GM23338 (cell line): ENCODE results near the gene C14orf93. TPM values are rescaled to one million over a fixed set of nuclear protein-coding genes. Genes with fewer than 3 reads are reported as not detected.

ENCODE experiments used
- ATAC-seq: fragments of 200-7000 bp; cut with Tn5 transposase; 3 replicates; pipeline ENCODE4 v1.9.1; 2020
- DNase-seq: peaks from one replicate; pipeline ENCODE4 v3.0.0-alpha.2; 2015; ENCODE audit warnings: low spot score
- H2AFZ ChIP-seq: fragments of 200-600 bp; sonication (generic); 2 replicates; pipeline ENCODE4 v1.8.0; 2016; ENCODE audit warnings: antibody characterized with exemption, mild to moderate bottlenecking, moderate library complexity
- H3F3A ChIP-seq: fragments of 200-600 bp; sonication (generic); replicated peaks from 2 replicates; pipeline ENCODE4 v1.8.0; 2017; ENCODE audit warnings: antibody characterized with exemption, mixed run types, low read depth
- H3K27ac ChIP-seq: fragments of 200-600 bp; sonication (generic); 2 replicates; pipeline ENCODE4 v1.6.1; 2016; ENCODE audit warnings: low read depth
- H3K27me3 ChIP-seq: fragments of 200-600 bp; sonication (generic); 2 replicates; pipeline ENCODE4 v1.8.0; 2016; ENCODE audit warnings: mild to moderate bottlenecking, mixed run types, moderate library complexity; ENCODE audit not compliant: insufficient read depth
- H3K36me3 ChIP-seq: fragments of 200-600 bp; sonication (generic); 2 replicates; pipeline ENCODE4 v1.8.0; 2016; ENCODE audit warnings: mild to moderate bottlenecking; ENCODE audit not compliant: insufficient read depth
- H3K4me1 ChIP-seq: fragments of 200-600 bp; sonication (generic); 2 replicates; pipeline ENCODE4 v1.8.0; 2016; ENCODE audit warnings: mild to moderate bottlenecking, moderate library complexity; ENCODE audit not compliant: insufficient read depth
- H3K4me2 ChIP-seq: fragments of 200-600 bp; sonication (generic); 2 replicates; pipeline ENCODE4 v1.7.1; 2017; ENCODE audit warnings: mixed run types
- H3K4me3 ChIP-seq: fragments of 200-600 bp; sonication (generic); 2 replicates; pipeline ENCODE4 v1.6.1; 2016; ENCODE audit warnings: mixed run types
- H3K79me2 ChIP-seq: fragments of 200-600 bp; sonication (generic); replicated peaks from 2 replicates; pipeline ENCODE4 v1.8.0; 2017; ENCODE audit warnings: mild to moderate bottlenecking; ENCODE audit not compliant: insufficient read depth
- H3K9me2 ChIP-seq: fragments of 200-600 bp; sonication (generic); 2 replicates; pipeline ENCODE4 v1.8.0; 2017; ENCODE audit not compliant: insufficient read depth
- H4K20me1 ChIP-seq: fragments of 200-600 bp; sonication (generic); replicated peaks from 2 replicates; pipeline ENCODE4 v1.8.0; 2017; ENCODE audit warnings: mild to moderate bottlenecking; ENCODE audit not compliant: insufficient read depth
- H3K27ac Mint-ChIP-seq: 2 replicates; pipeline ENCODE4 v1.8.0; 2020; ENCODE audit warnings: inconsistent platforms, mild to moderate bottlenecking, moderate library complexity, mixed read lengths
- H3K27me3 Mint-ChIP-seq: 3 replicates; pipeline ENCODE4 v1.8.0; 2022; ENCODE audit warnings: low read depth, mild to moderate bottlenecking, moderate library complexity, mixed read lengths, inconsistent platforms; ENCODE audit not compliant: insufficient read depth, poor library complexity
- H3K36me3 Mint-ChIP-seq: 3 replicates; pipeline ENCODE4 v1.8.0; 2021; ENCODE audit warnings: low read depth, mild to moderate bottlenecking, inconsistent platforms, moderate library complexity, mixed read lengths
- H3K4me1 Mint-ChIP-seq: 3 replicates; pipeline ENCODE4 v1.8.0; 2020; ENCODE audit warnings: mild to moderate bottlenecking, inconsistent platforms, mixed read lengths
- H3K4me3 Mint-ChIP-seq: 3 replicates; pipeline ENCODE4 v1.8.0; 2021; ENCODE audit warnings: moderate library complexity, mild to moderate bottlenecking, inconsistent platforms, mixed read lengths
- H3K9me3 Mint-ChIP-seq: 3 replicates; pipeline ENCODE4 v1.8.0; 2020; ENCODE audit warnings: moderate library complexity, mild to moderate bottlenecking, inconsistent platforms, mixed read lengths
- CREB1 ChIP-seq: fragments of 250-450 bp; sonication (Bioruptor Pico); IDR thresholded peaks from 2 replicates; pipeline ENCODE4 v1.5.0; 2020; ENCODE audit warnings: low read depth, mild to moderate bottlenecking, moderate library complexity
- ETS1 ChIP-seq: IDR thresholded peaks from 2 replicates; pipeline ENCODE4 v1.6.1; 2016; ENCODE audit warnings: antibody characterized with exemption
- EZH2 ChIP-seq: fragments of 200-600 bp; sonication (generic); IDR thresholded peaks from one replicate; pipeline ENCODE4 v1.8.0; 2017; ENCODE audit warnings: antibody characterized with exemption, mild to moderate bottlenecking, low read depth; ENCODE audit not compliant: unreplicated experiment
- EZH2phosphoT487 ChIP-seq: fragments of 200-600 bp; sonication (generic); IDR thresholded peaks from one replicate; pipeline ENCODE4 v1.8.1; 2018; ENCODE audit warnings: antibody characterized with exemption; ENCODE audit not compliant: unreplicated experiment
- JUNB ChIP-seq: IDR thresholded peaks from one replicate; pipeline ENCODE4 v1.6.1; 2016; ENCODE audit warnings: antibody characterized with exemption; ENCODE audit not compliant: unreplicated experiment
- POLR2AphosphoS5 ChIP-seq: IDR thresholded peaks from 2 replicates; pipeline ENCODE4 v1.6.1; 2016; ENCODE audit warnings: antibody characterized with exemption, low read depth
- ZNF331 ChIP-seq: fragments of 250-450 bp; sonication (Bioruptor Pico); IDR thresholded peaks from 2 replicates; pipeline ENCODE4 v1.5.0; 2020; ENCODE audit warnings: low read depth, mild to moderate bottlenecking, moderate library complexity
- ZNF462 ChIP-seq: fragments of 250-450 bp; sonication (Bioruptor Pico); IDR thresholded peaks from 2 replicates; pipeline ENCODE4 v1.5.0; 2020; ENCODE audit warnings: mild to moderate bottlenecking, moderate library complexity
- polyA plus RNA-seq: library from polyadenylated mRNA; unstranded; fragments of >200 nt; fragmentation: Nextera tagmentation; extraction: Ambion mirVana; gene quantifications from 2 replicates; pipeline ENCODE4 v1.2.1, GENCODE V29; 2016
- total RNA-seq: library from RNA; depleted of rRNA; stranded (reverse); fragments of >200 nt; shearing (Covaris generic); gene quantifications from 2 replicates; pipeline ENCODE4 v1.2.3, GENCODE V29; 2014
- TF ChIP-seq, protein P1 (sequence below): IDR thresholded peaks from one replicate; pipeline ENCODE4 v1.6.1; 2018; ENCODE audit warnings: antibody characterized with exemption; ENCODE audit not compliant: unreplicated experiment

C14orf93 gene
- total and polyA plus RNA-seq, 2 experiments from 2014 or later: 3.5 to 11.7 TPM

GRCh38 chr14:23028799-23029198 lies 18.9 kb upstream of the C14orf93 start:
- Mint-ChIP-seq H3K4me1 (peaks cover 26% of the 10 kb centered on the region), H3K27ac (no peak overlapping the region), H3K36me3 (peaks cover 76% of the 10 kb centered on the region), H3K27me3 (no peaks in the 10 kb centered on the region), H3K9me3 (no peaks in the 10 kb centered on the region), H3K4me3 (no peak overlapping the region)
- Histone ChIP-seq H3K79me2 (peaks cover 50% of the 10 kb centered on the region), H2AFZ (no peak overlapping the region), H3K4me2 (no peak overlapping the region), H3F3A (peaks cover 25% of the 10 kb centered on the region), H3K4me3 (no peak overlapping the region), H3K9me2 (no peaks in the 10 kb centered on the region), H3K27ac (no peak overlapping the region), H4K20me1 (peaks cover 11% of the 10 kb centered on the region), H3K4me1 (peaks cover 16% of the 10 kb centered on the region), H3K36me3 (peaks cover 66% of the 10 kb centered on the region), H3K27me3 (no peaks in the 10 kb centered on the region)
- DNase-seq (no peak), ATAC-seq (no peak)
- no peak for TF ChIP-seq ETS1

GRCh38 chr14:23025151-23025814 lies 15.3 kb upstream of the C14orf93 start:
- Mint-ChIP-seq H3K36me3 (peaks cover 42% of the 10 kb centered on the region), H3K27ac (peak overlapping the region; percentile 43), H3K27me3 (peaks cover 5% of the 10 kb centered on the region), H3K4me3 (no peak overlapping the region), H3K9me3 (no peaks in the 10 kb centered on the region), H3K4me1 (peaks cover 26% of the 10 kb centered on the region)
- Histone ChIP-seq H3K27me3 (no peaks in the 10 kb centered on the region), H3K4me2 (no peak overlapping the region), H2AFZ (no peak overlapping the region), H4K20me1 (peaks cover 16% of the 10 kb centered on the region), H3K4me1 (peaks cover 18% of the 10 kb centered on the region), H3K79me2 (peaks cover 16% of the 10 kb centered on the region), H3K27ac (peak overlapping the region; percentile 21; the same call in 1 of the 2 replicates), H3K36me3 (peaks cover 37% of the 10 kb centered on the region; the same call in 1 of the 2 replicates), H3F3A (peaks cover 19% of the 10 kb centered on the region), H3K9me2 (no peaks in the 10 kb centered on the region), H3K4me3 (no peak overlapping the region)
- DNase-seq (no peak), ATAC-seq (no peak; the same call in 2 of the 3 replicates)
- TF ChIP-seq CREB1 (CRISPR knock-in tag): no peak
- TF ChIP-seq, protein P1, sequence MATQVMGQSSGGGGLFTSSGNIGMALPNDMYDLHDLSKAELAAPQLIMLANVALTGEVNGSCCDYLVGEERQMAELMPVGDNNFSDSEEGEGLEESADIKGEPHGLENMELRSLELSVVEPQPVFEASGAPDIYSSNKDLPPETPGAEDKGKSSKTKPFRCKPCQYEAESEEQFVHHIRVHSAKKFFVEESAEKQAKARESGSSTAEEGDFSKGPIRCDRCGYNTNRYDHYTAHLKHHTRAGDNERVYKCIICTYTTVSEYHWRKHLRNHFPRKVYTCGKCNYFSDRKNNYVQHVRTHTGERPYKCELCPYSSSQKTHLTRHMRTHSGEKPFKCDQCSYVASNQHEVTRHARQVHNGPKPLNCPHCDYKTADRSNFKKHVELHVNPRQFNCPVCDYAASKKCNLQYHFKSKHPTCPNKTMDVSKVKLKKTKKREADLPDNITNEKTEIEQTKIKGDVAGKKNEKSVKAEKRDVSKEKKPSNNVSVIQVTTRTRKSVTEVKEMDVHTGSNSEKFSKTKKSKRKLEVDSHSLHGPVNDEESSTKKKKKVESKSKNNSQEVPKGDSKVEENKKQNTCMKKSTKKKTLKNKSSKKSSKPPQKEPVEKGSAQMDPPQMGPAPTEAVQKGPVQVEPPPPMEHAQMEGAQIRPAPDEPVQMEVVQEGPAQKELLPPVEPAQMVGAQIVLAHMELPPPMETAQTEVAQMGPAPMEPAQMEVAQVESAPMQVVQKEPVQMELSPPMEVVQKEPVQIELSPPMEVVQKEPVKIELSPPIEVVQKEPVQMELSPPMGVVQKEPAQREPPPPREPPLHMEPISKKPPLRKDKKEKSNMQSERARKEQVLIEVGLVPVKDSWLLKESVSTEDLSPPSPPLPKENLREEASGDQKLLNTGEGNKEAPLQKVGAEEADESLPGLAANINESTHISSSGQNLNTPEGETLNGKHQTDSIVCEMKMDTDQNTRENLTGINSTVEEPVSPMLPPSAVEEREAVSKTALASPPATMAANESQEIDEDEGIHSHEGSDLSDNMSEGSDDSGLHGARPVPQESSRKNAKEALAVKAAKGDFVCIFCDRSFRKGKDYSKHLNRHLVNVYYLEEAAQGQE: no peak
- no peak for TF ChIP-seq EZH2phosphoT487
- no peak for TF ChIP-seq JUNB
- TF ChIP-seq POLR2AphosphoS5: no peak
- no peak for TF ChIP-seq EZH2
- TF ChIP-seq ZNF462: no peak
- TF ChIP-seq ZNF331: no peak
